HCT116 (cell line): ENCODE measurements around the gene FAM180A. TPM values are rescaled to one million over a fixed set of nuclear protein-coding genes. Genes with fewer than 3 reads are reported as not detected.

Source experiments
- ATAC-seq: fragments of 200-7000 bp; cut with Tn5 transposase; 2 replicates; pipeline ENCODE4 v1.9.1; 2020; ENCODE audit warnings: mild to moderate bottlenecking, moderate library complexity
- BruUV-seq: library from RNA; stranded (reverse); fragments of 400-500 nt; replicated peaks from 2 replicates; lab custom pipeline; 2021; lab: Mats Ljungman, UMichigan
- CTCF ChIA-PET: fragments of 300-600 bp; sonication (Branson Sonifier 250); formaldehyde crosslinking; loops from one replicate; lab custom pipeline; 2021; ENCODE audit warnings: antibody characterized with exemption; lab: Charles Lee
- POLR2A ChIA-PET: fragments of 300-600, 350-600 bp; sonication (Branson Sonifier 250); formaldehyde crosslinking; loops from one replicate; lab custom pipeline; 2021; ENCODE audit warnings: antibody characterized with exemption; lab: Charles Lee
- RAD21 ChIA-PET, 2 experiments: fragments of 300-600 bp; sonication (Branson Sonifier 250); formaldehyde crosslinking; loops; one replicate each; lab custom pipeline; 2023; ENCODE audit warnings: low total read pairs in 2 of 2; ENCODE audit not compliant: uncharacterized antibody in 2 of 2, unreplicated experiment in 2 of 2, low non-redundant PET in 1 of 2; lab: Charles Lee
- DNase-seq: peaks from one replicate; pipeline ENCODE4 v3.0.0-alpha.2; 2010; ENCODE audit warnings: low read depth, low spot score
- H2AFZ ChIP-seq: fragments of 200-600 bp; shearing (Covaris generic), sonication (generic); 2 replicates; pipeline ENCODE4 v1.6.1; 2017; ENCODE audit warnings: low read depth, mixed run types, mixed read lengths, antibody characterized with exemption, low read length; ENCODE audit not compliant: poor library complexity, severe bottlenecking
- H3K27ac ChIP-seq: 2 replicates; pipeline ENCODE4 v1.5.1; 2012; ENCODE audit warnings: low read depth, low read length
- H3K27me3 ChIP-seq: fragments of 200-600 bp; sonication (generic); 2 replicates; pipeline ENCODE4 v1.6.1; 2016; ENCODE audit warnings: mixed run types, low read length, mixed read lengths; ENCODE audit not compliant: insufficient read depth
- H3K36me3 ChIP-seq, 2 experiments: fragments of 200-500 bp in 1 of 2; fragments of 200-600 bp in 1 of 2; sonication (Bioruptor generic) in 1 of 2; sonication (generic) in 1 of 2; 2 replicates each; pipeline versions ENCODE4 v1.5.1 to v1.6.1; 2014 to 2016; ENCODE audit warnings: low read length in 2 of 2, inconsistent platforms in 1 of 2, mixed read lengths in 1 of 2, mixed run types in 1 of 2; ENCODE audit not compliant: insufficient read depth in 2 of 2, control insufficient read depth in 1 of 2
- H3K4me1 ChIP-seq, 2 experiments: fragments of 200-600 bp in 1 of 2; sonication (generic) in 1 of 2; 2 replicates each; pipeline versions ENCODE4 v1.5.1 to v1.6.1; 2012 to 2017; ENCODE audit warnings: low read length in 2 of 2, inconsistent platforms in 1 of 2, mild to moderate bottlenecking in 1 of 2, mixed read lengths in 1 of 2, mixed run types in 1 of 2, moderate library complexity in 1 of 2; ENCODE audit not compliant: insufficient read depth in 2 of 2, control insufficient read depth in 1 of 2
- H3K4me2 ChIP-seq: fragments of 200-600 bp; sonication (generic); 2 replicates; pipeline ENCODE4 v1.6.1; 2017; ENCODE audit warnings: mixed run types, low read length, mixed read lengths
- H3K4me3 ChIP-seq, 2 experiments: fragments of 200-600 bp in 1 of 2; sonication (generic) in 1 of 2; replicated peaks in 1 of 2; 2 replicates each; pipeline ENCODE4 v1.5.1; 2011 to 2016; ENCODE audit warnings: low read length in 2 of 2, control low read depth in 1 of 2, low read depth in 1 of 2, mild to moderate bottlenecking in 1 of 2, mixed read lengths in 1 of 2, mixed run types in 1 of 2
- H3K79me2 ChIP-seq: fragments of 200-600 bp; sonication (generic); 2 replicates; pipeline ENCODE4 v1.6.1; 2017; ENCODE audit warnings: mild to moderate bottlenecking, mixed run types, low read length, moderate library complexity, mixed read lengths; ENCODE audit not compliant: insufficient read depth
- H3K9ac ChIP-seq: fragments of 200-600 bp; sonication (generic); 2 replicates; pipeline ENCODE4 v1.6.1; 2016; ENCODE audit warnings: low read length, mixed read lengths
- H3K9me2 ChIP-seq: fragments of 200-600 bp; sonication (generic), shearing (Covaris generic); 2 replicates; pipeline ENCODE4 v1.6.1; 2017; ENCODE audit warnings: mixed run types, mild to moderate bottlenecking, moderate library complexity; ENCODE audit not compliant: insufficient read depth
- H3K9me3 ChIP-seq, 2 experiments: fragments of 200-500 bp in 1 of 2; fragments of 200-600 bp in 1 of 2; sonication (Bioruptor generic) in 1 of 2; sonication (generic) in 1 of 2; 2 replicates each; pipeline ENCODE4 v1.6.1; 2014 to 2017; ENCODE audit warnings: low read length in 2 of 2, mixed read lengths in 2 of 2, inconsistent platforms in 1 of 2, low read depth in 1 of 2, mild to moderate bottlenecking in 1 of 2, mixed run types in 1 of 2, moderate library complexity in 1 of 2; ENCODE audit not compliant: control insufficient read depth in 1 of 2, insufficient read depth in 1 of 2
- H4K20me1 ChIP-seq: fragments of 200-600 bp; sonication (generic), shearing (Covaris generic); 2 replicates; pipeline ENCODE4 v1.6.1; 2017; ENCODE audit warnings: mixed run types, mild to moderate bottlenecking, moderate library complexity; ENCODE audit not compliant: insufficient read depth
- ATF3 ChIP-seq: IDR thresholded peaks from 2 replicates; pipeline ENCODE4 v1.6.1; 2012
- CBX3 ChIP-seq: IDR thresholded peaks from 2 replicates; pipeline ENCODE4 v1.6.1; 2012; ENCODE audit warnings: low read depth
- CEBPB ChIP-seq: IDR thresholded peaks from 2 replicates; pipeline ENCODE4 v1.6.1; 2012; ENCODE audit warnings: low read depth
- EGR1 ChIP-seq: IDR thresholded peaks from 2 replicates; pipeline ENCODE4 v1.6.1; 2012; ENCODE audit warnings: low read depth
- ELF1 ChIP-seq: IDR thresholded peaks from 2 replicates; pipeline ENCODE4 v1.6.1; 2012; ENCODE audit warnings: low read depth, borderline replicate concordance
- EZH2 ChIP-seq: fragments of 200-600 bp; sonication (generic); IDR thresholded peaks from 2 replicates; pipeline ENCODE4 v1.6.1; 2017; ENCODE audit warnings: antibody characterized with exemption, mixed run types
- EZH2phosphoT487 ChIP-seq: fragments of 200-600 bp; IDR thresholded peaks from 2 replicates; pipeline ENCODE4 v1.6.1; 2018; ENCODE audit warnings: antibody characterized with exemption, borderline replicate concordance
- FOSL1 ChIP-seq: IDR thresholded peaks from 2 replicates; pipeline ENCODE4 v1.6.1; 2012; ENCODE audit warnings: low read depth
- JUND ChIP-seq: IDR thresholded peaks from 2 replicates; pipeline ENCODE4 v1.6.1; 2012
- MAX ChIP-seq: IDR thresholded peaks from 2 replicates; pipeline ENCODE4 v1.6.1; 2012
- POLR2A ChIP-seq: IDR thresholded peaks from 2 replicates; pipeline ENCODE4 v1.7.0; 2011; ENCODE audit warnings: borderline replicate concordance; ENCODE audit not compliant: insufficient read depth, insufficient read length; ENCODE audit errors: extremely low read depth
- POLR2AphosphoS5 ChIP-seq: IDR thresholded peaks from 2 replicates; pipeline ENCODE4 v1.6.1; 2011; ENCODE audit warnings: mild to moderate bottlenecking, low read depth, low read length, moderate library complexity
- SP1 ChIP-seq: IDR thresholded peaks from 2 replicates; pipeline ENCODE4 v1.6.1; 2012; ENCODE audit warnings: low read depth
- SRF ChIP-seq: IDR thresholded peaks from 2 replicates; pipeline ENCODE4 v1.6.1; 2012; ENCODE audit warnings: low read depth
- TCF7L2 ChIP-seq: IDR thresholded peaks from 2 replicates; pipeline ENCODE4 v1.7.0; 2011; ENCODE audit warnings: borderline replicate concordance, inconsistent platforms; ENCODE audit not compliant: insufficient read depth, insufficient read length; ENCODE audit errors: extremely low read depth
- YY1 ChIP-seq: IDR thresholded peaks from 2 replicates; pipeline ENCODE4 v1.6.1; 2011; ENCODE audit warnings: low read length, low read depth, moderate library complexity, mild to moderate bottlenecking; ENCODE audit not compliant: insufficient replicate concordance; ENCODE audit errors: extremely low read depth
- ZNF274 ChIP-seq: fragments of 200-500 bp; sonication (Bioruptor generic); IDR thresholded peaks from 2 replicates; pipeline ENCODE4 v1.6.1; 2014; ENCODE audit warnings: mild to moderate bottlenecking, low read depth, low read length, inconsistent platforms
- intact Hi-C: fragments of 100-400 bp; cut with micrococcal nuclease; formaldehyde crosslinking; loops from 2 replicates; pipeline ENCODE4 v1.10.0; 2022
- total RNA-seq: library from RNA; stranded (reverse); gene quantifications from one replicate; pipeline ENCODE4 v1.2.1, GENCODE V29; 2021; ENCODE audit not compliant: unreplicated experiment
- TF ChIP-seq, protein P1 (sequence below): IDR thresholded peaks from 2 replicates; pipeline ENCODE4 v1.6.1; 2012; ENCODE audit warnings: low read depth
- TF ChIP-seq, protein P2 (sequence below): IDR thresholded peaks from 2 replicates; pipeline ENCODE4 v1.6.1; 2011; ENCODE audit warnings: mild to moderate bottlenecking, low read length, moderate library complexity; ENCODE audit not compliant: insufficient replicate concordance; ENCODE audit errors: extremely low read depth
- TF ChIP-seq, protein P3 (sequence below), 3 experiments: fragments of 200-600 bp in 1 of 3; sonication (generic) in 1 of 3; IDR thresholded peaks in 2 of 3; conservative IDR thresholded peaks in 1 of 3; 2 replicates each; pipeline ENCODE4 v1.5.1; 2012 to 2017; ENCODE audit warnings: low read depth in 2 of 3, low read length in 2 of 3, antibody characterized with exemption in 1 of 3, borderline replicate concordance in 1 of 3, control low read depth in 1 of 3, mild to moderate bottlenecking in 1 of 3, mixed read lengths in 1 of 3, mixed run types in 1 of 3, moderate library complexity in 1 of 3; ENCODE audit not compliant: insufficient read depth in 1 of 3

Gene FAM180A
- total RNA-seq, 1 experiment from 2014 or later, result 0.59 TPM

DNA sequence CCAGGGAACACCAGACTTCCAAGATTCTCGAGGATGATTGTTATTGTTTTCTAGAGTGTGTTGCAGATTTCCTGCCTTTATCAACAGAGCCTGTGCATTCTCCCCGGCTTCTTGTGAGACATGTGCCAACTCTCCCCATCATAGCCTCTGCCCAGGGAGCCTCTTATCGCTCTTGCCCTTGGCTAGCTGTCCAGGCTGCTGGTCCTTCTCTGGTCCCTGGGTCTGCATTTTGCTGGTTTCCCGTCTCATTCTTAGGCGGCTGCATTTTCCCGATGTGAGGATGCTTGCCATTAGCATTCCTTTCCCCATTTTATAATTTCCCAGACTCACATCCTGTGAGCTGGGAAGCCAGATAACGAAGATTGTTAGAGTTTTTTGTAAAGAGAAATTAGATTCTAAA is 35.8 kb downstream of the FAM180A start:
- no peak for DNase-seq

More for the DNA sequence above, 35.8 kb downstream of the FAM180A start:
- ChIA-PET CTCF (no interaction called here), POLR2A (no interaction called here), RAD21 (no interaction called here)
- H3K9me3 ChIP-seq, result no peaks in the 10 kb centered on the region
- TF ChIP-seq ZNF274, result no peak
- no peak for TF ChIP-seq ATF3
- no peak for TF ChIP-seq POLR2A
- no peak for TF ChIP-seq CBX3
- no peak for TF ChIP-seq EZH2
- TF ChIP-seq MAX, result no peak
- no peak for TF ChIP-seq YY1
- no peak for TF ChIP-seq EGR1
- no peak for TF ChIP-seq FOSL1
- TF ChIP-seq TCF7L2, result no peak
- no peak for TF ChIP-seq CEBPB
- no peak for TF ChIP-seq POLR2AphosphoS5
- TF ChIP-seq, protein P1, sequence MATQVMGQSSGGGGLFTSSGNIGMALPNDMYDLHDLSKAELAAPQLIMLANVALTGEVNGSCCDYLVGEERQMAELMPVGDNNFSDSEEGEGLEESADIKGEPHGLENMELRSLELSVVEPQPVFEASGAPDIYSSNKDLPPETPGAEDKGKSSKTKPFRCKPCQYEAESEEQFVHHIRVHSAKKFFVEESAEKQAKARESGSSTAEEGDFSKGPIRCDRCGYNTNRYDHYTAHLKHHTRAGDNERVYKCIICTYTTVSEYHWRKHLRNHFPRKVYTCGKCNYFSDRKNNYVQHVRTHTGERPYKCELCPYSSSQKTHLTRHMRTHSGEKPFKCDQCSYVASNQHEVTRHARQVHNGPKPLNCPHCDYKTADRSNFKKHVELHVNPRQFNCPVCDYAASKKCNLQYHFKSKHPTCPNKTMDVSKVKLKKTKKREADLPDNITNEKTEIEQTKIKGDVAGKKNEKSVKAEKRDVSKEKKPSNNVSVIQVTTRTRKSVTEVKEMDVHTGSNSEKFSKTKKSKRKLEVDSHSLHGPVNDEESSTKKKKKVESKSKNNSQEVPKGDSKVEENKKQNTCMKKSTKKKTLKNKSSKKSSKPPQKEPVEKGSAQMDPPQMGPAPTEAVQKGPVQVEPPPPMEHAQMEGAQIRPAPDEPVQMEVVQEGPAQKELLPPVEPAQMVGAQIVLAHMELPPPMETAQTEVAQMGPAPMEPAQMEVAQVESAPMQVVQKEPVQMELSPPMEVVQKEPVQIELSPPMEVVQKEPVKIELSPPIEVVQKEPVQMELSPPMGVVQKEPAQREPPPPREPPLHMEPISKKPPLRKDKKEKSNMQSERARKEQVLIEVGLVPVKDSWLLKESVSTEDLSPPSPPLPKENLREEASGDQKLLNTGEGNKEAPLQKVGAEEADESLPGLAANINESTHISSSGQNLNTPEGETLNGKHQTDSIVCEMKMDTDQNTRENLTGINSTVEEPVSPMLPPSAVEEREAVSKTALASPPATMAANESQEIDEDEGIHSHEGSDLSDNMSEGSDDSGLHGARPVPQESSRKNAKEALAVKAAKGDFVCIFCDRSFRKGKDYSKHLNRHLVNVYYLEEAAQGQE, result no peak
- no peak for TF ChIP-seq SRF
- no peak for TF ChIP-seq ELF1
- no peak for TF ChIP-seq SP1
- no peak for TF ChIP-seq EZH2phosphoT487
- TF ChIP-seq, protein P2, sequence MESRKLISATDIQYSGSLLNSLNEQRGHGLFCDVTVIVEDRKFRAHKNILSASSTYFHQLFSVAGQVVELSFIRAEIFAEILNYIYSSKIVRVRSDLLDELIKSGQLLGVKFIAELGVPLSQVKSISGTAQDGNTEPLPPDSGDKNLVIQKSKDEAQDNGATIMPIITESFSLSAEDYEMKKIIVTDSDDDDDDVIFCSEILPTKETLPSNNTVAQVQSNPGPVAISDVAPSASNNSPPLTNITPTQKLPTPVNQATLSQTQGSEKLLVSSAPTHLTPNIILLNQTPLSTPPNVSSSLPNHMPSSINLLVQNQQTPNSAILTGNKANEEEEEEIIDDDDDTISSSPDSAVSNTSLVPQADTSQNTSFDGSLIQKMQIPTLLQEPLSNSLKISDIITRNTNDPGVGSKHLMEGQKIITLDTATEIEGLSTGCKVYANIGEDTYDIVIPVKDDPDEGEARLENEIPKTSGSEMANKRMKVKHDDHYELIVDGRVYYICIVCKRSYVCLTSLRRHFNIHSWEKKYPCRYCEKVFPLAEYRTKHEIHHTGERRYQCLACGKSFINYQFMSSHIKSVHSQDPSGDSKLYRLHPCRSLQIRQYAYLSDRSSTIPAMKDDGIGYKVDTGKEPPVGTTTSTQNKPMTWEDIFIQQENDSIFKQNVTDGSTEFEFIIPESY, result no peak
- TF ChIP-seq, protein P3, sequence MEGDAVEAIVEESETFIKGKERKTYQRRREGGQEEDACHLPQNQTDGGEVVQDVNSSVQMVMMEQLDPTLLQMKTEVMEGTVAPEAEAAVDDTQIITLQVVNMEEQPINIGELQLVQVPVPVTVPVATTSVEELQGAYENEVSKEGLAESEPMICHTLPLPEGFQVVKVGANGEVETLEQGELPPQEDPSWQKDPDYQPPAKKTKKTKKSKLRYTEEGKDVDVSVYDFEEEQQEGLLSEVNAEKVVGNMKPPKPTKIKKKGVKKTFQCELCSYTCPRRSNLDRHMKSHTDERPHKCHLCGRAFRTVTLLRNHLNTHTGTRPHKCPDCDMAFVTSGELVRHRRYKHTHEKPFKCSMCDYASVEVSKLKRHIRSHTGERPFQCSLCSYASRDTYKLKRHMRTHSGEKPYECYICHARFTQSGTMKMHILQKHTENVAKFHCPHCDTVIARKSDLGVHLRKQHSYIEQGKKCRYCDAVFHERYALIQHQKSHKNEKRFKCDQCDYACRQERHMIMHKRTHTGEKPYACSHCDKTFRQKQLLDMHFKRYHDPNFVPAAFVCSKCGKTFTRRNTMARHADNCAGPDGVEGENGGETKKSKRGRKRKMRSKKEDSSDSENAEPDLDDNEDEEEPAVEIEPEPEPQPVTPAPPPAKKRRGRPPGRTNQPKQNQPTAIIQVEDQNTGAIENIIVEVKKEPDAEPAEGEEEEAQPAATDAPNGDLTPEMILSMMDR (IDR thresholded peaks at IDR 0.05 in 2 of 3, conservative IDR thresholded peaks at IDR 0.05 in 1 of 3; ENCODE audit: borderline replicate concordance in 1 of 3, insufficient read depth in 1 of 3, low read depth in 2 of 3, low read length in 2 of 3), result no peak
- no peak for TF ChIP-seq JUND
- no peak overlapping the region for H3K27ac ChIP-seq
- no peak overlapping the region for H2AFZ ChIP-seq
- no peak for ATAC-seq
- intact Hi-C loops, result no loop called here
- no peaks in the 10 kb centered on the region for H3K9me2 ChIP-seq
- no peaks in the 10 kb centered on the region for H4K20me1 ChIP-seq
- no peaks in the 10 kb centered on the region for H3K27me3 ChIP-seq
- no peaks in the 10 kb centered on the region for H3K36me3 ChIP-seq
- no peak overlapping the region for H3K4me2 ChIP-seq
- peaks cover 29 to 45% of the 10 kb centered on the region in 2 experiments for H3K4me1 ChIP-seq
- no peaks in the 10 kb centered on the region for H3K79me2 ChIP-seq
- no peak overlapping the region for H3K9ac ChIP-seq
- no peak overlapping the region for H3K4me3 ChIP-seq
- BruUV-seq, result no TSS peak
